ENCODE measurements around the gene CEP83.

CEP83 gene

DNA sequence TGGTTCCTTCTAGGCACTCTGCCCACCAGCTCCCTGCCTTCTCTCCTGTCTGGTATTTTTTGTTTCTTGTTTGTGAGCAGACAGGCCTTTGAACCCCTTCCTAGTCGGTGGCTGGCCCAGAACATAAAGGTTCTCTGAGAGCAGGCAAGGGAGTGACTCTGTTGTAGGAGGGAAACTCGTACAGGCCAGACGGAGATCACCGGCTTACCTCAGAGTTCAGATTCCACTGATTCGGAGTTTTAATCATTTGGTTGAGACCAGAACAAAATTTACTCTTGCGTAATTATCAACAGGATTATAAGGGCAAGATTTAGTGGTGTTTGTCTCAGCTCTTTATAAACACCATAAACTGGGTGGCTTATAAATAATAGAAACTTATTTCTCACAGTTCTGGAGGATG, 182.9 kb downstream of the CEP83 start:
- H3K27ac ChIP-seq: no peak overlapping the region
- TF ChIP-seq, protein P1, sequence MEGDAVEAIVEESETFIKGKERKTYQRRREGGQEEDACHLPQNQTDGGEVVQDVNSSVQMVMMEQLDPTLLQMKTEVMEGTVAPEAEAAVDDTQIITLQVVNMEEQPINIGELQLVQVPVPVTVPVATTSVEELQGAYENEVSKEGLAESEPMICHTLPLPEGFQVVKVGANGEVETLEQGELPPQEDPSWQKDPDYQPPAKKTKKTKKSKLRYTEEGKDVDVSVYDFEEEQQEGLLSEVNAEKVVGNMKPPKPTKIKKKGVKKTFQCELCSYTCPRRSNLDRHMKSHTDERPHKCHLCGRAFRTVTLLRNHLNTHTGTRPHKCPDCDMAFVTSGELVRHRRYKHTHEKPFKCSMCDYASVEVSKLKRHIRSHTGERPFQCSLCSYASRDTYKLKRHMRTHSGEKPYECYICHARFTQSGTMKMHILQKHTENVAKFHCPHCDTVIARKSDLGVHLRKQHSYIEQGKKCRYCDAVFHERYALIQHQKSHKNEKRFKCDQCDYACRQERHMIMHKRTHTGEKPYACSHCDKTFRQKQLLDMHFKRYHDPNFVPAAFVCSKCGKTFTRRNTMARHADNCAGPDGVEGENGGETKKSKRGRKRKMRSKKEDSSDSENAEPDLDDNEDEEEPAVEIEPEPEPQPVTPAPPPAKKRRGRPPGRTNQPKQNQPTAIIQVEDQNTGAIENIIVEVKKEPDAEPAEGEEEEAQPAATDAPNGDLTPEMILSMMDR (conservative IDR thresholded peaks at IDR 0.05): no peak

DNA sequence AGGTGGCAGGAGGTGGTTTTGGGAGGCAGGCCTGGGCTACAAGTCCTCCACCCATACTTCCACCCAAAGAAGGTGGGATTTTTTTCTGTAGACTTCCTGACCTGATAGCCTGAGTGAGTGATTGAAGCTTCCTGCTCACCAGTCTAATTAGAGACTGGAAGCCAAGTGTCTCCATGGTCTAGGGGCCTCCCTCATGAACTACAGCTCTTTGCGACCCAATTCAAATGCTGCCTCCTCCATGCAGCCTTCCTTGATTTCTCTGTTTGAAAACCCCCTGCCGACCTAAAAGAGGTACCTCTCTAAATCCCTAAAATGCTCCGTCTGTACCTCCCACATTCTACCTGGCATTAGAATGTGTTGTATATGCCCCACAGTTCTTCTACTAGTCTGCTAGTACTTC, 186.4 kb downstream of the CEP83 start:
- no peak overlapping the region for H3K27ac ChIP-seq
- TF ChIP-seq, protein P1 (conservative IDR thresholded peaks at IDR 0.05): no peak

DNA sequence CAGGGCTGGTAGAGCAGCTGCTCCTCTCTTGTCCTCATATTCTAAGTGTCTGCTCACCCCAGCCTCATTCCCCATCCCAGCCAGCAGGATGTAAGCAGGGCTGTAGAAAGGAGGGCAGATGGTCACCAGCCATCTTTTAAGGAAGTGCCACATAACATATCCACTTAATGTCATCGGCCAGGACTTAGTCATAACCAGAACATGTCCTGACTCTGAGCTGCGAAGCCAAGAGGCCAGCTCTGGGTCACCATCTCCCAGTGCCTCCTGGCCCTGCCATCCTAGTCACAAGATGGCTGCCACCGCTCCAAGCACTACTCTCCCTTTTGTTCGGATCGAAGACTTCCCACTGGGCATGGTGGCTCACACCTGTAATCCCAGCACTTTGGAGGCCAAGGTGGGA, 187.4 kb downstream of the CEP83 start:
- TF ChIP-seq, protein P1 (conservative IDR thresholded peaks at IDR 0.05): no peak
- H3K27ac ChIP-seq: no peak overlapping the region

DNA sequence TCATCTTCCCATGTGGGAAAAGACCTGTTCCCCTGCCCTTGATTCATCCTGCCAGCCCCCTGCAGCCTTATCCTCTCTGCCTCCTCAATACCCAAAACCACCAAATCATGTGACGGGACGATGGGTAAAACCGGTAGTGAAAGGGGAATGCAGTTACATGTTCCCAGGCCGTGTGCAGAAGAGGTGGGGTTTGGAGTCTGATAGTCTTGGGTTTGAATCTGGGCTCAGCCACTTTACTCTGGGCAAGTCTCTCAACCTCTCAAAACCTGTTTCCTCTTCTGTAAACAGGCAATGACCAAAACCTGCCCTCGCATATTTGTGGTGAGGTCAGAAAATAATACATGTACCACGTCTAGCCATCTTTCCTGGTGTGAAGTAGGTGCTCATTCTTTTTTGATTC, 188.3 kb downstream of the CEP83 start:
- TF ChIP-seq, protein P1 (conservative IDR thresholded peaks at IDR 0.05): no peak
- H3K27ac ChIP-seq: no peak overlapping the region

DNA sequence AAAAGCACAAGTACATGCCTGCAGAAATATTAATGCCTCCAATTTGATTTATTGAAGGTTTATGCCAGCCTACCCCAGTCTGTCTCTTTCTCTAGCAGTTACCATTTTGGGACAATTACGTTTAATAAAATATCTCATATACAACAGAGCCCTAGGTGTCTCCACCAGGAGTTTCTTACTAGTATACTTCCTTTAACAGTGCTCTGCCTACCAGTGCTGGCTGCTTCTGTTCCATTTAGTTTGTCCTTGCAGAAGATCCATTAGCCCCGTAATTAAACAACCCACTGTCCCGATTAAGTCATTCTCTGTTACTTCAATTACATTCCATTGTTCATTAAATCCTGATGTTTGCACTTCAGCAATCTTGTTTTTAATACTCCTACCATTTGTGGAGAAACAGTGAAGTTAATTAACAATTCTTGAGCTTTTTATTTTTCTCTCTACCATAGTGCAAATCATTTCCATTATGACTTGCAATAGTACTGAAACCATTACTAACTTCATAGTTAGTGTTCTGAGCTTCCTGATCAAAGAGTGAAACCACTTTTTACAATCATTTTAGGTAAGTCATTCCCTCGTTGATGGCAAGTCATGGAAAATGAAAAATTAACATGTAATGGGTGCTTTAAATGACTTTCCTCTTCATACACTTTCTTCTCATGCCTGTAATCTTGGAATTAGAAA, 190.2 kb downstream of the CEP83 start:
- no peak overlapping the region for H3K27ac ChIP-seq
- TF ChIP-seq, protein P1 (conservative IDR thresholded peaks at IDR 0.05): no peak

DNA sequence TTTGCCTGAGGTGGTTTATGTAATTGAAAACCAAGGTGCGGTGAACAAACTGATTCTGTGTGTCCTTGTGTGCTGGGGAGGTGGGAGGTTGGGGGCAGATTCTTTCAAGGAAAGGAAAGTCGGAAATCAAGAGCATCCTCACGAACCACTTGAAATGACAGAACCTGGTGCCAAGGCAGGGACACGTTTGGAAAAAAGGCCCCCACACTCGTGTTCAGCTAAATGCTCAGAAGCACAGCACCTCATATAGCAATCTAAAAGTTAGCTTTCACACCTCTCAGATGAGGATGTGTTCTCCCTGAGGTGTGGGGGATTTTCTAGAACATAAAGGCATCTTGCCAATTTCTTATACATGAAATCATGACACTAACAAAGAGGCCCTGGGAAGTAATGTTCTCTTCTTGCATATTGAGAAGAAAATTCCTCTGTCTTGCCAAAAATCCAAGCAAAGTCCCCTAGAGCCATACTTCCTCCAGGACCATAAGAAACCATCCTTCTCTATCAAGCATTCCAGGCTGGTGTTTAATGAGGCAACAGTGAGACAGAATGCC, 191.7 kb downstream of the CEP83 start:
- TF ChIP-seq, protein P1 (conservative IDR thresholded peaks at IDR 0.05): no peak

DNA sequence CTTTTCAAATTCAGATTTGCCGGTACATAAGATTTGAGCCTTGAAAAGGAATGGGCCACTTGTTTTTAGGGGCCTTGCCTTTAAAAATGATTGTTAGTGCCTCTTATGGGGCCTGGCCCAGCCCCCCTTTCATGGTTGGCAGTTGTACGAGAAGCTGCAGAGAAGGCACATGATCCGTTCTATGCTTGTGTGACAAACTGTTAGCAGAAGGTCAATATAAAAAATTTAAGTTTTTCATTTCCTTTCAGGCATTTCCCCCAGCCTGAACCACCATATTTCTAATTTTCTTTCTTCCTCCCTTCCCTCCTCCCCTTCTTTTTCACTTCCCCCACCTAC, 192.2 kb downstream of the CEP83 start:
- TF ChIP-seq, protein P1 (conservative IDR thresholded peaks at IDR 0.05): no peak
- H3K27ac ChIP-seq: no peak overlapping the region

More for the DNA sequence above, 191.7 kb downstream of the CEP83 start:
- H3K27ac ChIP-seq: no peak overlapping the region
